Neutrophil (primary cell): ENCODE results near the gene MON2.
A peak's percentile ranks its signal among the peaks of the same experiment; 100 is the strongest.

Source experiments
- H3K27ac ChIP-seq: fragments of 200-600 bp; sonication (generic); 2 replicates; pipeline ENCODE4 v1.5.1; 2016; ENCODE audit warnings: mild to moderate bottlenecking, moderate library complexity
- H3K27me3 ChIP-seq: fragments of 200-600 bp; sonication (generic); 2 replicates; pipeline ENCODE4 v1.6.0; 2016; ENCODE audit warnings: mild to moderate bottlenecking
- H3K36me3 ChIP-seq: fragments of 200-600 bp; sonication (generic); 2 replicates; pipeline ENCODE4 v1.5.1; 2017
- H3K4me1 ChIP-seq, 2 experiments: fragments of 200-600 bp in 1 of 2; sonication (generic) in 1 of 2; 1 replicate in 1 of 2; 2 replicates in 1 of 2; pipeline versions ENCODE4 v1.5.1 to v1.6.1; 2013 to 2016; ENCODE audit warnings: low read depth in 1 of 2, low read length in 1 of 2, mild to moderate bottlenecking in 1 of 2, moderate library complexity in 1 of 2; ENCODE audit not compliant: control insufficient read depth in 1 of 2, insufficient read depth in 1 of 2
- H3K4me3 ChIP-seq, 2 experiments: fragments of 200-600 bp in 1 of 2; sonication (generic) in 1 of 2; 1 replicate in 1 of 2; 2 replicates in 1 of 2; pipeline ENCODE4 v1.5.1; 2013 to 2016; ENCODE audit warnings: low read depth in 1 of 2, low read length in 1 of 2, mild to moderate bottlenecking in 1 of 2, moderate library complexity in 1 of 2
- H3K9me3 ChIP-seq: fragments of 200-600 bp; sonication (generic); 2 replicates; pipeline ENCODE4 v1.5.1; 2016
- TF ChIP-seq, protein P1 (sequence below): fragments of 200-600 bp; sonication (generic); IDR thresholded peaks from 2 replicates; pipeline ENCODE4 v1.5.1; 2016; ENCODE audit warnings: antibody characterized with exemption

MON2 gene

DNA sequence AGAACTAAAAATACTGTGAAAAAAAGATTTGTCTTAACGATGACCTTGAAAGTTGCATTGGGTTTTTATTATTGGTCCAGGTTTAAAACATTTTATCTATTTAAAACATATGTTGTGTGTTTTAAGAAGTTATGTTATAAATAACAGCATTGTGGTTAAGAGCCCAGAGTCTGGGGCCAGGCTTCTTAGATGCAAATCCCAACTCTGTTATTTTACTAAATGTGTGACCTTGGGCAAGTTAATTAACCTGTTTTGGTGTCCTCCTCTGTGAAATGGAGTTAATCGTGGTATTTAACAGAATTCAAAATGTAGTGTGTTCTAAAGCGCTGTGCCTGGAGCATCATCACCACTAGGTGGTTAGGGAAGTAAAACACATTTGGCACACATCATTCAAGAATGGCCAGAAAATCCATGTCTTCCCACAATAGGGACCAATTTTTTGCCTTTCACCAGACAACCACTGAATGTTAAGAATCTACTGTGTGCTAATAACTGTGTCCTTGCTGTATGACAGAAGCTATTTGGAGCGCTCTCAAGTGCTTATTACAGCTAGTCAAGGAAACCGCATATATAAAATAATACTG, 133.3 kb downstream of the MON2 start:
- H3K4me3 ChIP-seq = no peak overlapping the region
- peaks cover 19 to 22% of the 10 kb centered on the region in 2 experiments for H3K4me1 ChIP-seq
- TF ChIP-seq, protein P1, sequence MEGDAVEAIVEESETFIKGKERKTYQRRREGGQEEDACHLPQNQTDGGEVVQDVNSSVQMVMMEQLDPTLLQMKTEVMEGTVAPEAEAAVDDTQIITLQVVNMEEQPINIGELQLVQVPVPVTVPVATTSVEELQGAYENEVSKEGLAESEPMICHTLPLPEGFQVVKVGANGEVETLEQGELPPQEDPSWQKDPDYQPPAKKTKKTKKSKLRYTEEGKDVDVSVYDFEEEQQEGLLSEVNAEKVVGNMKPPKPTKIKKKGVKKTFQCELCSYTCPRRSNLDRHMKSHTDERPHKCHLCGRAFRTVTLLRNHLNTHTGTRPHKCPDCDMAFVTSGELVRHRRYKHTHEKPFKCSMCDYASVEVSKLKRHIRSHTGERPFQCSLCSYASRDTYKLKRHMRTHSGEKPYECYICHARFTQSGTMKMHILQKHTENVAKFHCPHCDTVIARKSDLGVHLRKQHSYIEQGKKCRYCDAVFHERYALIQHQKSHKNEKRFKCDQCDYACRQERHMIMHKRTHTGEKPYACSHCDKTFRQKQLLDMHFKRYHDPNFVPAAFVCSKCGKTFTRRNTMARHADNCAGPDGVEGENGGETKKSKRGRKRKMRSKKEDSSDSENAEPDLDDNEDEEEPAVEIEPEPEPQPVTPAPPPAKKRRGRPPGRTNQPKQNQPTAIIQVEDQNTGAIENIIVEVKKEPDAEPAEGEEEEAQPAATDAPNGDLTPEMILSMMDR = no peak
- no peaks in the 10 kb centered on the region for H3K27me3 ChIP-seq
- H3K36me3 ChIP-seq = no peaks in the 10 kb centered on the region
- H3K9me3 ChIP-seq = no peaks in the 10 kb centered on the region
- no peak overlapping the region for H3K27ac ChIP-seq

DNA sequence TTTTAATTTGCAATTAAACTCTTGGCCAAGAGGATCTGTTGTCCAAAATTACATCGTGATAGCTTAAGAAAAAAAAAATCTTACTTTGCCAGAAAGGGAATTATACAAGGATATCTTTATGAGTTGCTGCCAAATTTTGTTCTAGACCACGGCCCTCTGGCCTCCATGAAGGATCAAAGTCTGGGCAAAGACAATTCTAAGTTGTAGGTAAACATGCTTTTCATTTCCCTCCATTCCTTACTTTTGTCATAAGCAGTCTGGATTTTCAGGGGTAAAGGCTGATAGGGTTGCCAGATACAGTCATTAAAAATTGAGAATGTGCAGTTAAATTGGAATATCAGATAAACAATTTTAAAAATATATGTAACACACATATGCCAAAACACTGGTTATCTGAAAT, 135.1 kb downstream of the MON2 start:
- Histone ChIP-seq H3K4me3 (peak overlapping the region; percentile 86 to 89), H3K4me1 (peaks cover 19 to 22% of the 10 kb centered on the region in 2 experiments), H3K36me3 (no peaks in the 10 kb centered on the region), H3K9me3 (no peaks in the 10 kb centered on the region), H3K27ac (peak overlapping the region; percentile 91), H3K27me3 (no peaks in the 10 kb centered on the region)
- TF ChIP-seq, protein P1 = no peak

DNA sequence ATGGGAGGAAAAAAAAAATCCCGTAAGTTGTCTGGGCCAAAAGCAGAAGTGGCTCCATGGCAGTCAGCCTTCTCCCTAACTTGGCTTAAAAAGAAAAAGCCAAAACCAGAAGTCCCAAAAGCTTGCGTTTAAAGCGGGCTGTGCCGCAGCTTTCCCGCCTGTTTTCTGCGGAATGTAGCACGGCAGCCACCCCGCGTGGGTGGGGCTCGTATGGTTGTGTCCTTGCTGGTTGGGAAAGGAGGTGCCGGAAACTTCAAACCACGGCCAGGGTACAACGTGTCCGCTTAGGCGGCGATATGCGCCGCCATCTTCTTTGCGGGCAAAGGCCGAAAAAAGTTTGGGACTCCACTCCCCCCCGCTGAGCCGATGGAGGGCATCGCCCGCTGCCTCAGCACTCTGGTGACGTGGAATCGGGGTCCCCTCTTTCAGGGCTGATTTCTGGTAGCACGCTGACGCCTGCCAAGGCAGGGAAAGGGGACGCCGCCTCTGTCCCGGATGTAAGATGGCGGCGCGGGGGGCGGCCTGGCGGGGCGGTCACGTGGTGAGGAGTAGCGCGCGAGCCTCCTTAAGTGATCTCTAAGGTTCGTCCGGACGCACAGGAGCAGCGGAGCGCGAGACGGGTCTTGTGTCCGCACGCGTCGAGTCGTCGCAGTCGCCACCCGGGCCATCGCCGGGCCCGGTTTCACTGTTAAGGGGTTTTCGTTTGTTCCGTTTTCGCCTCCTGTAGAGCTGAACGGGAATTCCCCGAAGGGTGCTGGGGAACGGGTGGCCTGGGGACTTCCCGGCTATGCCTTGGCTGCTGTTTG, 135.8 kb downstream of the MON2 start:
- TF ChIP-seq, protein P1 = no peak
- Histone ChIP-seq H3K27ac (peak overlapping the region; percentile 91), H3K4me1 (peaks cover 19 to 22% of the 10 kb centered on the region in 2 experiments), H3K9me3 (no peaks in the 10 kb centered on the region), H3K36me3 (no peaks in the 10 kb centered on the region), H3K4me3 (peak overlapping the region; percentile 86 to 89), H3K27me3 (no peaks in the 10 kb centered on the region)

DNA sequence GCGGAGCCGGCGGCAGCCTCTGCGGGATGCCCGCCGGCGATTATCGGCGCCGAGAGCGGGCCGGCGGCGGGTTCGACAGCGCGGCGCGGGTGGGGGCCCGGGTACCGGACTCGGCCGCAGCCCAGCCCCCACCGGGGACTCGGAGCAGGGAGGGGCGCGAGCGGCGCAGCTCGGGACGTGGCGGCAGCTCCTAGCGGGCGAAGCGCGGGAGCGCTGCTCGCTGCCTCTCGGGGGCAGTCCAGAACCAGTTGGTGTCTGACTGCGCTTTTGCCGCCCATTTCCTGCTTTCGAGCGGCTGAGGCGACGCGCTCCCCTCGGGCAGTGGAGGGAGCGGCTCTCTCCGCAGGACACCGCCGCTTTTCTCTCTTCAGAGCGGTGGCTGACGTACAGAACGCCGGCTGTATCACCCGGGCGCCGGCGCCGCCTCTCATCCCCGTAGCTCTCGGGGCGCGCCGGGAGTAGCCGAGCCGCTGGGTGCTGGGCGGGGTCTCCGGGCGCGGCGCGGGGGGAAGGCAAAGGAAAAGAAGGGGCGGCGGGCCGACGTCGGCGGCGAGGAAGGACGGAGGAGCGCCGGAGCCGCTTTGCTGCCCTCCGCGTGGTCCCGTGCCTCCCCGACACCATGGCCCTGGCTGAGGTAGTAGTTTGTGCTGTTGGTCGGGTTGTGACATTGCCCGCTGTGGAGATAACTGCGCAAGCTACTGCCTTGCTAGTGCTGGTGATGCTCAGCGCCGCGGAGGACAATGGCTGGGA, 136.6 kb downstream of the MON2 start:
- no peaks in the 10 kb centered on the region for H3K9me3 ChIP-seq
- peak overlapping the region; percentile 86 to 89 for H3K4me3 ChIP-seq
- TF ChIP-seq, protein P1 = peak; percentile 46
- H3K27me3 ChIP-seq = no peaks in the 10 kb centered on the region
- peak overlapping the region; percentile 91 for H3K27ac ChIP-seq
- peaks cover 19 to 22% of the 10 kb centered on the region in 2 experiments for H3K4me1 ChIP-seq
- H3K36me3 ChIP-seq = no peaks in the 10 kb centered on the region

DNA sequence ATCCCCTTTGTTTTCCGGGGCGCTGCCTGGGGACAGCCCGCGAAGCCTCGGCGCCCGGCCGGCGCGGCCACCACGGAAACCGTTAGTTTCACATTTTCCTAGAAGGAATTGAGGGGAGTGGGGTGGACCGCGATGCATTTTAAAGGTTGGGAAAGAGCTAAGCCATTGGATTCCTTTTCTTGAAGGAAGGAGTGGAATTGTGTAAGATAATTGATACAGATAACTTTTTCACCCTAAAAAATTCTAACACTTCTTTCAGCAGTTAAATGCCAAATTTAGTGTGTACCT, 137.1 kb downstream of the MON2 start:
- Histone ChIP-seq H3K27me3 (no peaks in the 10 kb centered on the region), H3K27ac (peak overlapping the region; percentile 91), H3K4me3 (peak overlapping the region; percentile 86 to 89), H3K9me3 (no peaks in the 10 kb centered on the region), H3K36me3 (no peaks in the 10 kb centered on the region), H3K4me1 (peaks cover 19 to 22% of the 10 kb centered on the region in 2 experiments)
- TF ChIP-seq, protein P1 = no peak
